AG04450 (cell line): Measurements from ENCODE around the gene ZMYND8. TPM values are rescaled to one million over a fixed set of nuclear protein-coding genes. Genes with fewer than 3 reads are reported as not detected.

Experiments used
- CTCF ChIA-PET: fragments of 300-600, 350-600 bp; formaldehyde crosslinking; extraction: SDS; loops from one replicate; lab custom pipeline; 2022; ENCODE audit warnings: antibody characterized with exemption, inconsistent platforms; lab: Charles Lee
- POLR2A ChIA-PET: fragments of 350-600 bp; formaldehyde crosslinking; extraction: SDS; loops from one replicate; lab custom pipeline; 2021; ENCODE audit warnings: antibody characterized with exemption, inconsistent platforms; lab: Yijun Ruan, JAX
- DNase-seq: peaks from one replicate; pipeline ENCODE4 v3.0.0-alpha.2; 2011; ENCODE audit warnings: low read depth, low spot score
- H3K27ac ChIP-seq: one replicate; pipeline ENCODE4 v1.5.1; 2012; ENCODE audit warnings: low read depth, low read length, control low read depth
- H3K27me3 ChIP-seq: one replicate; pipeline ENCODE4 v1.6.0; 2012; ENCODE audit warnings: low read length; ENCODE audit not compliant: control insufficient read depth, insufficient read depth
- H3K4me3 ChIP-seq: 2 replicates; pipeline ENCODE4 v1.5.1; 2011; ENCODE audit warnings: mild to moderate bottlenecking, low read depth, low read length, control low read depth
- H3K9me3 ChIP-seq: 2 replicates; pipeline ENCODE4 v1.5.1; 2012; ENCODE audit warnings: low read length; ENCODE audit not compliant: control insufficient read depth, insufficient read depth
- polyA plus RNA-seq: library from polyadenylated mRNA; depleted of rRNA; stranded (reverse); fragments of >200 nt; gene quantifications from 2 replicates; pipeline ENCODE4 v1.2.3, GENCODE V29; 2011
- TF ChIP-seq, protein P1 (sequence below): IDR thresholded peaks from 2 replicates; pipeline ENCODE4 v1.5.1; 2011; ENCODE audit warnings: low read depth, low read length, control low read depth, inconsistent platforms

The ZMYND8 gene
- polyA plus RNA-seq, 1 experiment = 23.1 TPM

- ChIA-PET POLR2A (interaction anchor here (0.6 kb wide), 1 partner anchor 9 kb away, joined by 3 read pairs; no protein-coding TSS in a partner anchor), CTCF (interaction anchor here (1.1 to 3.2 kb wide), 3 partner anchors 15 to 333 kb away, joined by 4 to 14 read pairs (median 7); no protein-coding TSS in a partner anchor)
- Histone ChIP-seq H3K9me3 (no peaks in the 10 kb centered on the region), H3K27ac (no peak overlapping the region), H3K4me3 (no peak overlapping the region), H3K27me3 (no peaks in the 10 kb centered on the region)
- DNase-seq = no peak
- TF ChIP-seq, protein P1, sequence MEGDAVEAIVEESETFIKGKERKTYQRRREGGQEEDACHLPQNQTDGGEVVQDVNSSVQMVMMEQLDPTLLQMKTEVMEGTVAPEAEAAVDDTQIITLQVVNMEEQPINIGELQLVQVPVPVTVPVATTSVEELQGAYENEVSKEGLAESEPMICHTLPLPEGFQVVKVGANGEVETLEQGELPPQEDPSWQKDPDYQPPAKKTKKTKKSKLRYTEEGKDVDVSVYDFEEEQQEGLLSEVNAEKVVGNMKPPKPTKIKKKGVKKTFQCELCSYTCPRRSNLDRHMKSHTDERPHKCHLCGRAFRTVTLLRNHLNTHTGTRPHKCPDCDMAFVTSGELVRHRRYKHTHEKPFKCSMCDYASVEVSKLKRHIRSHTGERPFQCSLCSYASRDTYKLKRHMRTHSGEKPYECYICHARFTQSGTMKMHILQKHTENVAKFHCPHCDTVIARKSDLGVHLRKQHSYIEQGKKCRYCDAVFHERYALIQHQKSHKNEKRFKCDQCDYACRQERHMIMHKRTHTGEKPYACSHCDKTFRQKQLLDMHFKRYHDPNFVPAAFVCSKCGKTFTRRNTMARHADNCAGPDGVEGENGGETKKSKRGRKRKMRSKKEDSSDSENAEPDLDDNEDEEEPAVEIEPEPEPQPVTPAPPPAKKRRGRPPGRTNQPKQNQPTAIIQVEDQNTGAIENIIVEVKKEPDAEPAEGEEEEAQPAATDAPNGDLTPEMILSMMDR = no peak
Observed at GRCh38 chr20:47287609-47288144, 68.8 kb downstream of the ZMYND8 start.

DNA sequence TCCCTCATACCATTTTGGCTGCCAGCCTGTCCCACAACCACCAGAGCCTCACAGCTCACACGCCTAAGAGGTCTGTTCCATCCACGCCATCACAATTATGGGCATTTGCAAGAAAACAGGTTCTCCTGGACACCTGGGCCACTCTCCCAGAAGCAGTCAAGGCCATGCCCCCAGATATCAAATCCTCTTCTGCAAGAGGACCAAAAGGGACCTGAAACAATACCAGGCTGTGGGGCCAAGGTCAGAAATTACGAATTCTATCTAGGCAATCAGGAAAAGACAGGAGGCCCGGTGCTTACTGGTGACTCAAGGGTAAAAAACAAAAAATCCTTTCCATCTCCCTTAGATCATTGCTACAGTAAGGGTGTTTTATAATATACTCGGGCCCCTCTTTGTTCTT is 69.8 kb downstream of the ZMYND8 start:
- ChIA-PET CTCF (interaction anchor here (1.1 to 3.2 kb wide), 3 partner anchors 14 to 334 kb away, joined by 4 to 14 read pairs (median 7); no protein-coding TSS in a partner anchor), POLR2A (no interaction called here)
- TF ChIP-seq, protein P1 = no peak
- no peak for DNase-seq
- Histone ChIP-seq H3K4me3 (no peak overlapping the region), H3K27ac (no peak overlapping the region), H3K9me3 (no peaks in the 10 kb centered on the region), H3K27me3 (no peaks in the 10 kb centered on the region)

GRCh38 chr20:47285189-47285588 is 71.3 kb downstream of the ZMYND8 start:
- no peak for DNase-seq
- Histone ChIP-seq H3K9me3 (no peaks in the 10 kb centered on the region), H3K4me3 (no peak overlapping the region), H3K27me3 (no peaks in the 10 kb centered on the region), H3K27ac (no peak overlapping the region)
- TF ChIP-seq, protein P1 = no peak
- POLR2A ChIA-PET = no interaction called here
- CTCF ChIA-PET = interaction anchor here (3.9 to 5.0 kb wide), 2 partner anchors 12 to 99 kb away, joined by 22 to 32 read pairs; no protein-coding TSS in a partner anchor

GRCh38 chr20:47284373-47284772 is 72.1 kb downstream of the ZMYND8 start:
- no peak for DNase-seq
- H3K27ac ChIP-seq = no peak overlapping the region
- TF ChIP-seq, protein P1 = no peak
- no peak overlapping the region for H3K4me3 ChIP-seq
- no peaks in the 10 kb centered on the region for H3K9me3 ChIP-seq
- ChIA-PET CTCF (interaction anchor here (3.9 to 5.0 kb wide), 2 partner anchors 11 to 100 kb away, joined by 22 to 32 read pairs; no protein-coding TSS in a partner anchor), POLR2A (no interaction called here)
- no peaks in the 10 kb centered on the region for H3K27me3 ChIP-seq

GRCh38 chr20:47283411-47283810 is 73.1 kb downstream of the ZMYND8 start:
- TF ChIP-seq, protein P1 = no peak
- Histone ChIP-seq H3K27me3 (no peaks in the 10 kb centered on the region), H3K9me3 (no peaks in the 10 kb centered on the region), H3K4me3 (no peak overlapping the region), H3K27ac (no peak overlapping the region)
- POLR2A ChIA-PET = no interaction called here
- CTCF ChIA-PET = interaction anchor here (1.3 to 5.0 kb wide), 3 partner anchors 9 to 101 kb away, joined by 5 to 32 read pairs (median 22); no protein-coding TSS in a partner anchor
- no peak for DNase-seq
